PC-3 (cell line): ENCODE measurements around the gene HCN3. TPM values are rescaled to one million over a fixed set of nuclear protein-coding genes. Genes with fewer than 3 reads are reported as not detected.
A peak's percentile ranks its signal among the peaks of the same experiment; 100 is the strongest.

Experiments used
- ATAC-seq: fragments of 200-7000 bp; cut with Tn5 transposase; 2 replicates; pipeline ENCODE4 v1.9.1; 2020; ENCODE audit warnings: mild to moderate bottlenecking, moderate library complexity
- BruUV-seq: library from RNA; stranded (reverse); fragments of 400-500 nt; replicated peaks from 2 replicates; lab custom pipeline; 2021; lab: Mats Ljungman, UMichigan
- CTCF ChIA-PET: fragments of 300-600 bp; sonication (Branson Sonifier 250); formaldehyde crosslinking; loops from one replicate; lab custom pipeline; 2022; ENCODE audit warnings: antibody characterized with exemption; lab: Charles Lee
- POLR2A ChIA-PET: fragments of 300-600 bp; sonication (Branson Sonifier 250); formaldehyde crosslinking; loops from one replicate; lab custom pipeline; 2022; ENCODE audit warnings: antibody characterized with exemption; ENCODE audit not compliant: unreplicated experiment; lab: Charles Lee
- DNase-seq: peaks from one replicate; pipeline ENCODE4 v3.0.0-alpha.2; 2015
- H2AFZ ChIP-seq: fragments of 300-600 bp; sonication (generic); 2 replicates; pipeline ENCODE4 v1.6.0; 2016; ENCODE audit warnings: antibody characterized with exemption, low read length
- H3F3A ChIP-seq: fragments of 300-600 bp; sonication (generic); one replicate; pipeline ENCODE4 v1.6.0; 2017; ENCODE audit warnings: antibody characterized with exemption, low read length, control low read depth, mild to moderate bottlenecking; ENCODE audit not compliant: unreplicated experiment
- H3K27ac ChIP-seq: fragments of 300-600 bp; sonication (generic); 2 replicates; pipeline ENCODE4 v1.5.1; 2016; ENCODE audit warnings: mild to moderate bottlenecking, low read length
- H3K27me3 ChIP-seq: fragments of 300-600 bp; sonication (generic); 2 replicates; pipeline ENCODE4 v1.6.1; 2016; ENCODE audit warnings: low read length, mixed read lengths
- H3K36me3 ChIP-seq: fragments of 300-600 bp; sonication (generic); 2 replicates; pipeline ENCODE4 v1.6.1; 2016; ENCODE audit warnings: low read depth, mixed run types, low read length, mixed read lengths
- H3K4me1 ChIP-seq: fragments of 300-600 bp; sonication (generic); 2 replicates; pipeline ENCODE4 v1.5.1; 2016; ENCODE audit warnings: low read length; ENCODE audit not compliant: insufficient read depth
- H3K4me2 ChIP-seq: fragments of 300-600 bp; sonication (generic); 2 replicates; pipeline ENCODE4 v1.6.0; 2016; ENCODE audit warnings: low read length
- H3K4me3 ChIP-seq: fragments of 300-600 bp; sonication (generic); 2 replicates; pipeline ENCODE4 v1.5.1; 2016; ENCODE audit warnings: mild to moderate bottlenecking, low read length, mixed read lengths
- H3K79me2 ChIP-seq: fragments of 300-600 bp; sonication (generic); 2 replicates; pipeline ENCODE4 v1.6.1; 2017; ENCODE audit warnings: low read length, mixed read lengths
- H3K9ac ChIP-seq: fragments of 300-600 bp; sonication (generic); 2 replicates; pipeline ENCODE4 v1.6.0; 2016; ENCODE audit warnings: mild to moderate bottlenecking, low read length
- H3K9me2 ChIP-seq: fragments of 300-600 bp; sonication (generic); replicated peaks from 2 replicates; pipeline ENCODE4 v1.6.1; 2016; ENCODE audit warnings: mixed run types, low read length, mixed read lengths
- H3K9me3 ChIP-seq: fragments of 300-600 bp; sonication (generic); 2 replicates; pipeline ENCODE4 v1.6.1; 2016; ENCODE audit warnings: low read length, mixed read lengths
- H4K20me1 ChIP-seq: fragments of 300-600 bp; sonication (generic); 2 replicates; pipeline ENCODE4 v1.6.1; 2016; ENCODE audit warnings: low read length, mixed read lengths
- CTCF ChIP-seq: fragments of 300-600 bp; sonication (generic); conservative IDR thresholded peaks from 2 replicates; pipeline ENCODE4 v1.5.1; 2017; ENCODE audit warnings: antibody characterized with exemption, low read depth, mild to moderate bottlenecking, low read length
- EZH2 ChIP-seq: fragments of 300-600 bp; sonication (generic); IDR thresholded peaks from one replicate; pipeline ENCODE4 v1.6.1; 2017; ENCODE audit warnings: antibody characterized with exemption, mild to moderate bottlenecking, low read length; ENCODE audit not compliant: unreplicated experiment
- EZH2phosphoT487 ChIP-seq: fragments of 300-600 bp; sonication (generic); IDR thresholded peaks from 2 replicates; pipeline ENCODE4 v1.6.1; 2018; ENCODE audit warnings: mild to moderate bottlenecking, antibody characterized with exemption, low read length, borderline replicate concordance
- intact Hi-C: fragments of 100-400 bp; cut with micrococcal nuclease; formaldehyde crosslinking; loops from 2 replicates; pipeline ENCODE4 v1.9.0; 2023
- total RNA-seq: library from RNA; depleted of rRNA; stranded (reverse); fragments of >200 nt; gene quantifications from 2 replicates; pipeline ENCODE4 v1.2.3, GENCODE V29; 2014

Gene HCN3
- total RNA-seq, 1 experiment from 2014 or later: 1.9 TPM

GRCh38 chr1:155277902-155278688 is 832 bp downstream of the HCN3 start:
- Histone ChIP-seq H3K79me2 (peaks cover 7% of the 10 kb centered on the region), H3K36me3 (no peaks in the 10 kb centered on the region), H2AFZ (peak overlapping the region; percentile 100), H3K9ac (peak overlapping the region; percentile 69), H3K4me3 (peak overlapping the region; percentile 96), H3K4me2 (peak overlapping the region; percentile 100), H3F3A (no peaks in the 10 kb centered on the region), H3K9me3 (no peaks in the 10 kb centered on the region), H4K20me1 (no peaks in the 10 kb centered on the region), H3K9me2 (no peaks in the 10 kb centered on the region), H3K27me3 (no peaks in the 10 kb centered on the region), H3K27ac (no peak overlapping the region), H3K4me1 (peaks cover 10% of the 10 kb centered on the region)
- BruUV-seq: no TSS peak
- CTCF ChIA-PET: interaction anchor here (0.7 kb wide), 2 partner anchors 27 to 44 kb away, joined by 3 read pairs; no protein-coding TSS in a partner anchor
- DNase-seq (peak; percentile 51), ATAC-seq (peak; percentile 43)
- POLR2A ChIA-PET: no interaction called here
- intact Hi-C loops: loop anchor here (1.0 kb wide), 3 partner anchors 30 to 314 kb away; partner anchors contain the start of gene FDPS
- peak; percentile 54 for TF ChIP-seq CTCF
- no peak for TF ChIP-seq EZH2
- TF ChIP-seq EZH2phosphoT487: no peak

GRCh38 chr1:155278689-155279160 is 1.5 kb downstream of the HCN3 start:
- Histone ChIP-seq H3K9me2 (no peaks in the 10 kb centered on the region), H3K27me3 (no peaks in the 10 kb centered on the region), H3K9ac (no peak overlapping the region), H2AFZ (no peak overlapping the region), H3K4me3 (peak overlapping the region; percentile 96; the same call in 1 of the 2 replicates), H3K79me2 (peaks cover 1% of the 10 kb centered on the region; the same call in 1 of the 2 replicates), H3K9me3 (no peaks in the 10 kb centered on the region), H3K36me3 (no peaks in the 10 kb centered on the region), H3K4me2 (peak overlapping the region; percentile 100), H3K27ac (no peak overlapping the region), H4K20me1 (no peaks in the 10 kb centered on the region), H3F3A (no peaks in the 10 kb centered on the region), H3K4me1 (peaks cover 8% of the 10 kb centered on the region)
- POLR2A ChIA-PET: no interaction called here
- CTCF ChIA-PET: interaction anchor here (0.7 kb wide), 2 partner anchors 27 to 44 kb away, joined by 3 read pairs; no protein-coding TSS in a partner anchor
- intact Hi-C loops: loop anchor here (1.0 kb wide), 1 partner anchor 314 kb away; no protein-coding TSS in a partner anchor
- TF ChIP-seq EZH2phosphoT487 (no peak), EZH2 (no peak), CTCF (no peak)
- no TSS peak for BruUV-seq
- DNase-seq (peak; percentile 25), ATAC-seq (no peak)
